ENCODE results near the gene SLC8B1. TPM values are rescaled to one million over a fixed set of nuclear protein-coding genes. Genes with fewer than 3 reads are reported as not detected.

Gene SLC8B1
- total and polyA plus RNA-seq, 2 donors (not counting 3 experiments of a cell fraction or from before 2014, with no cell fraction given): 29.9 to 45.4 TPM

- dilution Hi-C loops (cut with MboI; ENCODE audit: extremely low pct_ligation_motif_present, low sequenced_read_pairs) (no loop called here), intact Hi-C loops (cut with micrococcal nuclease) (no loop called here)
- BruUV-seq (replicated peaks): no TSS peak
- Histone ChIP-seq H3K36me3 (ENCODE audit: control insufficient read depth in 2 of 2, extremely low read depth in 1 of 2, insufficient read depth in 2 of 2, low read length in 2 of 2) (no peaks in the 10 kb centered on the region), H3K27me3 (ENCODE audit: control insufficient read depth in 2 of 2, insufficient read depth in 2 of 2, low read length in 2 of 2) (no peaks in the 10 kb centered on the region), H3K27ac (ENCODE audit: insufficient read depth, low read depth, low read length) (no peak overlapping the region), H3K4me1 (ENCODE audit: control insufficient read depth, extremely low read depth, insufficient read depth, low read length) (no peaks in the 10 kb centered on the region), H3K9me1 (replicated peaks; ENCODE audit: control insufficient read depth, extremely low read depth, insufficient read depth, low read length) (no peaks in the 10 kb centered on the region), H3K9ac (replicated peaks; ENCODE audit: extremely low read depth, insufficient read depth, low read length) (no peak overlapping the region), H3K4me2 (ENCODE audit: insufficient read depth, low read length) (no peak overlapping the region), H3K79me2 (ENCODE audit: control insufficient read depth, insufficient read depth, low read length) (no peaks in the 10 kb centered on the region), H3K4me3 (replicated peaks in 1 of 3; ENCODE audit: insufficient read depth in 1 of 3, low read depth in 1 of 3, low read length in 3 of 3) (no peak overlapping the region), H2AFZ (ENCODE audit: low read depth, low read length) (no peak overlapping the region), H3K9me3 (replicated peaks; ENCODE audit: control insufficient read depth, insufficient read depth, low read length) (no peaks in the 10 kb centered on the region), H4K20me1 (replicated peaks; ENCODE audit: control insufficient read depth, extremely low read depth, insufficient read depth, low read length) (no peaks in the 10 kb centered on the region)
- FAIRE-seq (no peak), DNase-seq (ENCODE audit: low read depth, low spot score) (no peak)
- ChIA-PET POLR2A (no interaction called here), CTCF (no interaction called here)
- TF ChIP-seq POLR2AphosphoS5 (IDR thresholded peaks at IDR 0.05; ENCODE audit: insufficient read depth, low read depth, low read length): no peak
- TF ChIP-seq MYC (IDR thresholded peaks at IDR 0.05; ENCODE audit: low read depth, low read length): no peak
- TF ChIP-seq EZH2 (IDR thresholded peaks at IDR 0.05; ENCODE audit: borderline replicate concordance, low read depth, low read length, severe bottlenecking): no peak
- TF ChIP-seq POLR2A (IDR thresholded peaks at IDR 0.05; ENCODE audit: low read depth, low read length): no peak
- no peak for TF ChIP-seq JUN (IDR thresholded peaks at IDR 0.05; ENCODE audit: borderline replicate concordance, insufficient read depth, insufficient read length, low read depth)
- no peak for TF ChIP-seq MAX (IDR thresholded peaks at IDR 0.05; ENCODE audit: insufficient read depth, insufficient read length)
- TF ChIP-seq CTCF (IDR thresholded peaks at IDR 0.05; ENCODE audit: extremely low read depth in 1 of 2, insufficient read depth in 1 of 2, low read depth in 1 of 2, low read length in 2 of 2): no peak
- TF ChIP-seq GATA2 (IDR thresholded peaks at IDR 0.05; ENCODE audit: insufficient read depth, insufficient read length, low read depth, low read length): no peak
- no peak for TF ChIP-seq FOS (IDR thresholded peaks at IDR 0.05; ENCODE audit: borderline replicate concordance, insufficient read depth, low read length)
These were observed 10.4 kb upstream of the SLC8B1 start for GRCh38 chr12:113345318-113345717.
